Kidney tubule cell (primary cell): ENCODE results near the gene PACS2.
A peak's percentile ranks its signal among the peaks of the same experiment; 100 is the strongest.

Source experiments
- DNase-seq: peaks from one replicate; pipeline ENCODE4 v3.0.0-alpha.2; 2018; ENCODE audit warnings: low spot score

Gene PACS2

GRCh38 chr14:105408592-105408991 lies 94.0 kb downstream of the PACS2 start:
- DNase-seq = no peak

GRCh38 chr14:105409364-105409763 lies 94.8 kb downstream of the PACS2 start:
- no peak for DNase-seq

GRCh38 chr14:105410642-105411016 lies 96.1 kb downstream of the PACS2 start:
- DNase-seq = no peak

GRCh38 chr14:105411017-105411941 lies 96.7 kb downstream of the PACS2 start:
- DNase-seq = peak; percentile 70

- DNase-seq = no peak
These were observed 97.6 kb downstream of the PACS2 start for GRCh38 chr14:105411985-105412770.

- no peak for DNase-seq
These were observed 98.4 kb downstream of the PACS2 start for GRCh38 chr14:105412771-105413543.

- no peak for DNase-seq
These were observed 99.0 kb downstream of the PACS2 start for GRCh38 chr14:105413544-105413886.

GRCh38 chr14:105414456-105415371 lies 100.2 kb downstream of the PACS2 start:
- peak; percentile 49 for DNase-seq

GRCh38 chr14:105415481-105416428 lies 101.2 kb downstream of the PACS2 start:
- DNase-seq = no peak

- DNase-seq = no peak
These were observed 102.1 kb downstream of the PACS2 start for GRCh38 chr14:105416671-105417070.

- DNase-seq = no peak
These were observed 103.2 kb downstream of the PACS2 start for GRCh38 chr14:105417690-105418121.

GRCh38 chr14:105418269-105419194 lies 104.0 kb downstream of the PACS2 start:
- DNase-seq = no peak

- peak; percentile 50 for DNase-seq
These were observed 104.9 kb downstream of the PACS2 start, which contains the start of gene MTA1 for GRCh38 chr14:105419195-105420091. Gene MTA1 (plus strand): TSS chr14:105419827. CDS start chr14:105420036, 209 bp downstream.

- DNase-seq = no peak
These were observed 105.8 kb downstream of the PACS2 start for GRCh38 chr14:105420101-105420973.

- no peak for DNase-seq
These were observed 106.6 kb downstream of the PACS2 start for GRCh38 chr14:105420974-105421674.
